ENCODE results near the gene PAX4. TPM values are rescaled to one million over a fixed set of nuclear protein-coding genes. Genes with fewer than 3 reads are reported as not detected.

PAX4 gene
- total RNA-seq, 1 experiment from 2014 or later: not detected

- H3K4me3 ChIP-seq (ENCODE audit: low read length): no peak overlapping the region
- H3K27ac ChIP-seq (ENCODE audit: low read length): no peak overlapping the region
- H3K27me3 ChIP-seq (ENCODE audit: low read length): no peaks in the 10 kb centered on the region
- no peaks in the 10 kb centered on the region for H4K20me1 ChIP-seq (ENCODE audit: insufficient read depth, low read depth, low read length)
- no peak overlapping the region for H3K4me2 ChIP-seq (ENCODE audit: low read depth, low read length, poor library complexity, severe bottlenecking)
- no peak overlapping the region for H2AFZ ChIP-seq (ENCODE audit: low read length)
- no peaks in the 10 kb centered on the region for H3K36me3 ChIP-seq (ENCODE audit: insufficient read depth, low read length)
- H3K9ac ChIP-seq (ENCODE audit: low read length): no peak overlapping the region
- no peak for DNase-seq
- no peaks in the 10 kb centered on the region for H3K9me3 ChIP-seq (ENCODE audit: low read length)
- no peaks in the 10 kb centered on the region; the same call in 1 of the 2 replicates for H3K9me2 ChIP-seq (replicated peaks; ENCODE audit: insufficient read depth, low read length)
- H3K4me1 ChIP-seq (ENCODE audit: low read length): no peaks in the 10 kb centered on the region
- H3K79me2 ChIP-seq (ENCODE audit: low read length): no peaks in the 10 kb centered on the region
These were observed 26.5 kb upstream of the PAX4 start for GRCh38 chr7:127644484-127644883.

DNA sequence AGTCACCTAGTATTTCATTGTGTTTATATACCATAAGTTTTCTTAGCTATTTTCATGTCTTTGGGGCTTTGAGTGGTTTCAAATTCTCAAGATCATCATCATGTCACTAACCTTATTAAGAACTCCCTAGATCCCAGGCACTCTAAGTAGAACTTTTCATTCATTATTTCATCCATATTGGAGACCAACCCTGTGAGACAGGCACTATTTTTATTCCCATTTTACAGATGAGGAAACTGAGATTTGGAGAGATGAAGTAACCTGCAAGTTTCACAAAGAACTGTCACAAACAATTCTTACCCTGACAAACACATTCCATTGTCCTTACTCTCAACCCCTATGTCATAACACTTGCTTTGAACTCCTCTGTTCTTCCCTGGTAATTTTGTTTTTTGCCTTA, 20.3 kb upstream of the PAX4 start:
- no peaks in the 10 kb centered on the region for H4K20me1 ChIP-seq (ENCODE audit: insufficient read depth, low read depth, low read length)
- H3K4me1 ChIP-seq (ENCODE audit: low read length): no peaks in the 10 kb centered on the region
- DNase-seq: no peak
- H2AFZ ChIP-seq (ENCODE audit: low read length): no peak overlapping the region
- no peaks in the 10 kb centered on the region for H3K9me2 ChIP-seq (replicated peaks; ENCODE audit: insufficient read depth, low read length)
- no peak overlapping the region for H3K9ac ChIP-seq (ENCODE audit: low read length)
- no peak overlapping the region for H3K4me3 ChIP-seq (ENCODE audit: low read length)
- no peak overlapping the region for H3K4me2 ChIP-seq (ENCODE audit: low read depth, low read length, poor library complexity, severe bottlenecking)
- no peaks in the 10 kb centered on the region for H3K27me3 ChIP-seq (ENCODE audit: low read length)
- no peaks in the 10 kb centered on the region for H3K79me2 ChIP-seq (ENCODE audit: low read length)
- no peak overlapping the region for H3K27ac ChIP-seq (ENCODE audit: low read length)
- H3K9me3 ChIP-seq (ENCODE audit: low read length): no peaks in the 10 kb centered on the region
- no peaks in the 10 kb centered on the region for H3K36me3 ChIP-seq (ENCODE audit: insufficient read depth, low read length)

GRCh38 chr7:127635659-127636285, 17.8 kb upstream of the PAX4 start:
- Histone ChIP-seq H3K36me3 (ENCODE audit: insufficient read depth, low read length) (no peaks in the 10 kb centered on the region), H3K9ac (ENCODE audit: low read length) (no peak overlapping the region), H4K20me1 (ENCODE audit: insufficient read depth, low read depth, low read length) (no peaks in the 10 kb centered on the region), H3K4me3 (ENCODE audit: low read length) (no peak overlapping the region), H3K4me2 (ENCODE audit: low read depth, low read length, poor library complexity, severe bottlenecking) (no peak overlapping the region), H3K27me3 (ENCODE audit: low read length) (no peaks in the 10 kb centered on the region), H3K9me2 (replicated peaks; ENCODE audit: insufficient read depth, low read length) (no peaks in the 10 kb centered on the region), H3K79me2 (ENCODE audit: low read length) (no peaks in the 10 kb centered on the region), H3K4me1 (ENCODE audit: low read length) (no peaks in the 10 kb centered on the region), H3K9me3 (ENCODE audit: low read length) (no peaks in the 10 kb centered on the region), H2AFZ (ENCODE audit: low read length) (no peak overlapping the region), H3K27ac (ENCODE audit: low read length) (no peak overlapping the region)
- no peak for DNase-seq

DNA sequence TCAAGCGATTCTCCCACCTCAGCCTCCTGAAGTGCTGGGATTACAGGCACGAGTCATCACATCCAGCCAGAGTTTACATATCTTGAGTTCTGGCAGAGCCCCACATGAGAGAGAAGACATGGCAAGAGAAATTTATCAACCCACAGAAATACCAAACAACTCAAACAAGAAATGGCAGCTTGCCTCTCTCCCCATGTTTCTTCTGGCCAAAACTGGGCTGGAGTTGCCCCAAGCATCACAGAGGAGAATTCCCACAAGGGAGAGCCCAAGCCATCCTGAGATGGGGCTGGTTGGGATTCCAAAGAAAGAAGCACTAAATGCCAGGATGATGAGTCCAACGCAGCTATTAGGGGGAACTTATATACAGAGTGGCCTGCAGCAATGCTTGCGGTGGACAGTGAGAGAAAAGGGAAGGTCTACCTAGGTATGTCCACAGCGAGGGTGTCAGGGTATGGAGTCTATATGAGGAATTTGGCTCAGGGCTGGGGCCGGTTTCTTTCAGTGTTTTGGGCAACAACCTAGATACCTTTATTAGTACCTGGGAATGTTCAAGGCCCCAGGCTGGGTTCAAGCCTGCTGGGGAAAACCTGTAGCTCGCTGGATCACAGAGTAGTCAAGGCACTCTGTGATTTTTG, 14.5 kb upstream of the PAX4 start:
- Histone ChIP-seq H4K20me1 (ENCODE audit: insufficient read depth, low read depth, low read length) (no peaks in the 10 kb centered on the region), H3K4me3 (ENCODE audit: low read length) (no peak overlapping the region), H3K4me1 (ENCODE audit: low read length) (no peaks in the 10 kb centered on the region), H3K27ac (ENCODE audit: low read length) (no peak overlapping the region), H3K9ac (ENCODE audit: low read length) (no peak overlapping the region), H3K36me3 (ENCODE audit: insufficient read depth, low read length) (no peaks in the 10 kb centered on the region), H3K9me2 (replicated peaks; ENCODE audit: insufficient read depth, low read length) (no peaks in the 10 kb centered on the region), H3K4me2 (ENCODE audit: low read depth, low read length, poor library complexity, severe bottlenecking) (no peak overlapping the region), H2AFZ (ENCODE audit: low read length) (no peak overlapping the region), H3K9me3 (ENCODE audit: low read length) (no peaks in the 10 kb centered on the region), H3K27me3 (ENCODE audit: low read length) (no peaks in the 10 kb centered on the region), H3K79me2 (ENCODE audit: low read length) (no peaks in the 10 kb centered on the region)
- DNase-seq: no peak

GRCh38 chr7:127629268-127629854, 11.4 kb upstream of the PAX4 start:
- no peak overlapping the region for H3K9ac ChIP-seq (ENCODE audit: low read length)
- H3K36me3 ChIP-seq (ENCODE audit: insufficient read depth, low read length): no peaks in the 10 kb centered on the region
- DNase-seq: peak; percentile 80
- no peak overlapping the region; the same call in 1 of the 2 replicates for H2AFZ ChIP-seq (ENCODE audit: low read length)
- H3K9me3 ChIP-seq (ENCODE audit: low read length): no peaks in the 10 kb centered on the region
- H3K4me3 ChIP-seq (ENCODE audit: low read length): no peak overlapping the region; the same call in 1 of the 2 replicates
- no peak overlapping the region for H3K27ac ChIP-seq (ENCODE audit: low read length)
- H3K4me1 ChIP-seq (ENCODE audit: low read length): no peaks in the 10 kb centered on the region
- H3K4me2 ChIP-seq (ENCODE audit: low read depth, low read length, poor library complexity, severe bottlenecking): peak overlapping the region; percentile 20
- H3K9me2 ChIP-seq (replicated peaks; ENCODE audit: insufficient read depth, low read length): no peaks in the 10 kb centered on the region
- H3K79me2 ChIP-seq (ENCODE audit: low read length): no peaks in the 10 kb centered on the region
- H3K27me3 ChIP-seq (ENCODE audit: low read length): no peaks in the 10 kb centered on the region
- no peaks in the 10 kb centered on the region for H4K20me1 ChIP-seq (ENCODE audit: insufficient read depth, low read depth, low read length)

DNA sequence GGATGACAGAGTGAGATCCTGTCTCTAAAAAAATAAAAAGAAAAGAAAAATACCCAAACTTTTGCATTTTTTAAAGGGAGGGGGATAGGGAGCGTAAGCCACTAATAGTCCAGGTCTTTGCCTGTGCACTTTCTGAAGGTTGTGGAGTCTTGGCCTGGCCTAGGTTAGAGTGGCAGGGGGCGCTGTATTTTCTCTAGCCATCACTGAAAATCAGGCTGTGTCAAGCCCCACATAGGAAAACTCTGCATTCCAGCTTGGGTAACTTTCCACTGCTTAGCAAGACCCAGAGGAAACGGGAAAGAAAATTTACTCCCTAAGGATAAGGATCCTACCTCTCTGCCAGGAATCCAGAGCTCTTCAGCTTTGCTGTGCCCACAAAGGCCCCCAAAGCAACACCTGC, 10.5 kb upstream of the PAX4 start:
- Histone ChIP-seq H3K27ac (ENCODE audit: low read length) (no peak overlapping the region), H3K9me3 (ENCODE audit: low read length) (no peaks in the 10 kb centered on the region), H3K9ac (ENCODE audit: low read length) (no peak overlapping the region), H4K20me1 (ENCODE audit: insufficient read depth, low read depth, low read length) (no peaks in the 10 kb centered on the region), H3K79me2 (ENCODE audit: low read length) (no peaks in the 10 kb centered on the region), H3K4me3 (ENCODE audit: low read length) (no peak overlapping the region), H3K9me2 (replicated peaks; ENCODE audit: insufficient read depth, low read length) (no peaks in the 10 kb centered on the region), H3K36me3 (ENCODE audit: insufficient read depth, low read length) (no peaks in the 10 kb centered on the region), H3K4me2 (ENCODE audit: low read depth, low read length, poor library complexity, severe bottlenecking) (no peak overlapping the region), H2AFZ (ENCODE audit: low read length) (no peak overlapping the region), H3K27me3 (ENCODE audit: low read length) (0 out of 2 replicates have a peak, but pooled peaks cover 2% of the 10 kb centered on the region), H3K4me1 (ENCODE audit: low read length) (no peaks in the 10 kb centered on the region)
- DNase-seq: no peak

DNA sequence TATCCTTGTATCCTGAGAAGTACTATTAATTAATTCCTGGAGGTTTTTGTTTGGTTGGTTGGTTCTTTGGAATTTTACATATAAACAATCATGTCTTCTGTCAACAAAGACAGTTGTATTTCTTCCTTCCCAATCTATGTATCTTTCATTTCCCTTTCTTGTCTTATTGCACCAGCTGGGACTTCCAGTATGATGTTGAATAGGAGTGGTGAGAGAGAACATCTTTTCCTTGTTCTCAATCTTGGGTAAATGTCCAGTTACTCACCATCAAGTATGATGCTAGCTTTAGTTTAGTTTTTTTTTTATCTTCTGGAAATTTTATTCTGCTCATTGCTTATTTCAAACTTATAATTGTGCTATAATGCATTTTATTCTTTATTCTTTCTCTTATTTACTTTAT, 7.4 kb upstream of the PAX4 start:
- Histone ChIP-seq H3K4me3 (ENCODE audit: low read length) (no peak overlapping the region), H3K9ac (ENCODE audit: low read length) (no peak overlapping the region), H3K27ac (ENCODE audit: low read length) (no peak overlapping the region), H3K79me2 (ENCODE audit: low read length) (no peaks in the 10 kb centered on the region), H3K9me3 (ENCODE audit: low read length) (no peaks in the 10 kb centered on the region), H2AFZ (ENCODE audit: low read length) (no peak overlapping the region), H3K4me1 (ENCODE audit: low read length) (no peaks in the 10 kb centered on the region), H3K36me3 (ENCODE audit: insufficient read depth, low read length) (no peaks in the 10 kb centered on the region), H3K9me2 (replicated peaks; ENCODE audit: insufficient read depth, low read length) (no peaks in the 10 kb centered on the region), H4K20me1 (ENCODE audit: insufficient read depth, low read depth, low read length) (no peaks in the 10 kb centered on the region), H3K4me2 (ENCODE audit: low read depth, low read length, poor library complexity, severe bottlenecking) (no peak overlapping the region), H3K27me3 (ENCODE audit: low read length) (0 out of 2 replicates have a peak, but pooled peaks cover 2% of the 10 kb centered on the region)
- DNase-seq: no peak

DNA sequence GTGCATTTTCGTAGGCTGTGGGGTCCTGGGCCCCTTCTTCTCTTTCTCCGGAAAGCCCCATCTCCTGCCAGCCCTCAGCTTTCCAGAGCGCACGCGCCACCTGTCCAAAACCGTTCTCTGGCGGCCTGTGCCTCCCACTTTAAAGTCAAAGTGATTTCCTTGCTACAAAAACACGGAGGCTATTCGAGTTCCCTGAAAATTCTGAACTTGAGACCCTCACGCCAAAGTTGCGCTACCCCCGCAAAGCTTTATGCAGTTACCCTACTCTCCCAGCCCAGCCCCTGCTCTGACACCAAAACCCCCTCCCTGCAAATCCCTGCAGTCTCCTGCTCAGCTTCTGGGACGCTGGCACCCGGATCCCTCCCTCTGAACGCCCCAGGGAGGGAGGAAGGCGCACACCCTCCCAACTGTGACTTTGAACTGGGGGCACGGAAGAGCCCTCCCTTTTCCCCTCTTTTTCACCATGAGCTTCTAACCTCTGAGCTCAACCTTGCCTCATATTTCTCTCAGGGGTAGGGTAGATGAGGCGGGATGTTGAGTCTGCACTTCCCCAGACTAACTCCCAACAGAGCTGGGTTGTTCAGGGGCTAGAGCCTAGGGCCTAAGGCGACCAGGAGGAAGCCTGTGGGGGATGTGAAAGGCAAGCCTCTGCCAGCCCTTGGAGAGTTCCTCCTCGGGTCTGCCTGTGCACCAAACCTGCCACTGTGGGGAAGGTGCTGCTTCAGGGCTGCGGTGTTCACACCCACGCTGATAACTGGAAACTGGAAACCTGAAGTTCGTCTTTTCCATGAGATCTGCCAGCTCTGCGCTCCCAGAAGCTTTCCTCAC, 2.7 kb upstream of the PAX4 start:
- Histone ChIP-seq H3K4me3 (ENCODE audit: low read length) (no peak overlapping the region), H3K9me3 (ENCODE audit: low read length) (no peaks in the 10 kb centered on the region), H3K27me3 (ENCODE audit: low read length) (0 out of 2 replicates have a peak, but pooled peaks cover 2% of the 10 kb centered on the region), H3K27ac (ENCODE audit: low read length) (no peak overlapping the region), H3K79me2 (ENCODE audit: low read length) (no peaks in the 10 kb centered on the region), H2AFZ (ENCODE audit: low read length) (no peak overlapping the region), H4K20me1 (ENCODE audit: insufficient read depth, low read depth, low read length) (no peaks in the 10 kb centered on the region), H3K9me2 (replicated peaks; ENCODE audit: insufficient read depth, low read length) (no peaks in the 10 kb centered on the region), H3K9ac (ENCODE audit: low read length) (no peak overlapping the region), H3K36me3 (ENCODE audit: insufficient read depth, low read length) (no peaks in the 10 kb centered on the region), H3K4me2 (ENCODE audit: low read depth, low read length, poor library complexity, severe bottlenecking) (no peak overlapping the region), H3K4me1 (ENCODE audit: low read length) (no peaks in the 10 kb centered on the region)
- DNase-seq: no peak

Data from Karpas-422 (cell line).